ENCODE measurements around the gene VSIG10. TPM values are rescaled to one million over a fixed set of nuclear protein-coding genes. Genes with fewer than 3 reads are reported as not detected.

VSIG10 gene, protein sequence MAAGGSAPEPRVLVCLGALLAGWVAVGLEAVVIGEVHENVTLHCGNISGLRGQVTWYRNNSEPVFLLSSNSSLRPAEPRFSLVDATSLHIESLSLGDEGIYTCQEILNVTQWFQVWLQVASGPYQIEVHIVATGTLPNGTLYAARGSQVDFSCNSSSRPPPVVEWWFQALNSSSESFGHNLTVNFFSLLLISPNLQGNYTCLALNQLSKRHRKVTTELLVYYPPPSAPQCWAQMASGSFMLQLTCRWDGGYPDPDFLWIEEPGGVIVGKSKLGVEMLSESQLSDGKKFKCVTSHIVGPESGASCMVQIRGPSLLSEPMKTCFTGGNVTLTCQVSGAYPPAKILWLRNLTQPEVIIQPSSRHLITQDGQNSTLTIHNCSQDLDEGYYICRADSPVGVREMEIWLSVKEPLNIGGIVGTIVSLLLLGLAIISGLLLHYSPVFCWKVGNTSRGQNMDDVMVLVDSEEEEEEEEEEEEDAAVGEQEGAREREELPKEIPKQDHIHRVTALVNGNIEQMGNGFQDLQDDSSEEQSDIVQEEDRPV
- polyA plus RNA-seq (2013, experiment 1 of 2): 11.4 TPM
- 14.1 TPM for polyA plus RNA-seq (2013, experiment 2 of 2)

DNA sequence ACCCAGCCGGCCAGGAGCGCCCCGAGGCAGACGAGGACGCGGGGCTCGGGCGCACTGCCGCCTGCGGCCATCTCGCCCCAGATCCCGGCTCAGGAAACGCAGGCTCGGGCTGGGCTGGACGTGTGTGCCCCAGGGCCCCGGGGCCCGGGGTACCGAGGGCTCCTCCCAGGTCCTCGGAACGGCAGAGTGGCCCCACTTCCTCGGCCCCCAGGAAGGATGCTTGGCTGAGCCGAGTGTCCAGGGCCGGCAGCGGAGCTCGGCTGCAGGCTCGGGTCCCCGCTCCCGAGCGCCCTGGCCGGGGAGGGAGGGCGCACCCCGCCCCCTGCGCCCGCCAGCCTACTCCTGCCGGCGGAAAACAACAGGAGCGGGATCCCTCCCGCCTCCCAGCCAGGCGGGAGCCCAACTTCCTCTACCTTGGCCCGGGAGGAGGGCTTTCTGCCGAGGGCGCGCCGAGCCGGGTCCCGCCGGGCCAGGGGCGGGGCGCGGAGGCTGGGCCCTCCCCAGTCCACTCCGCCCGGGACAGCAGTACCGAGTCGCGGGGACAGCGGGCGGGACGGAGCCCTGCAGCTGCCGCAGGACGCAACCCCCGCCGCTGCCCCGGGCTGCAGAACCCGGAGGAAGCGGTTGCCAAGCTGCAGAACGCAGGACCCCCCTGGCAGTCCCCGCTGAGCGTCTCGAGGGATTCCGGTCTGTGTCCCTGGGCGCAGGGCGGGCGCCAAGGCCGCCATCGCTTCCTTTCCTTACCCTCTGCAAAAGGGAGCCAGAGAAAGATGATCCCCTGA is at the start of gene VSIG10:
VSIG10 (minus strand) TSS at position 411 of the 782 bp plus-strand sequence; CDS start at position 71, 340 bp downstream.
- Histone ChIP-seq H3K27me3 (ENCODE audit: control insufficient read depth in 3 of 3, insufficient read depth in 3 of 3, low read depth in 1 of 3, low read length in 3 of 3) (no peaks in the 10 kb centered on the region), H3K4ac (ENCODE audit: low read length) (no peak within 1 kb of the TSS), H2AFZ (ENCODE audit: low read length) (peak within 1 kb of the TSS; percentile 99), H3K27ac (replicated peaks; ENCODE audit: low read length) (peak within 1 kb of the TSS; percentile 64), H3K4me1 (ENCODE audit: control insufficient read depth in 2 of 2, insufficient read depth in 1 of 2, low read depth in 1 of 2, low read length in 2 of 2) (peaks cover 0 to 1% of the 10 kb centered on the region in 2 donors), H3K14ac (ENCODE audit: low read length) (peak within 1 kb of the TSS; percentile 89), H4K91ac (ENCODE audit: low read depth, low read length, poor library complexity) (peak within 1 kb of the TSS; percentile 30), H3K18ac (ENCODE audit: low read length) (peak within 1 kb of the TSS; percentile 98), H3K4me3 (ENCODE audit: low read length in 2 of 2) (peak within 1 kb of the TSS; percentile 86 to 89), H2BK12ac (ENCODE audit: low read length) (peak within 1 kb of the TSS; percentile 58), H2BK15ac (ENCODE audit: low read length) (peak within 1 kb of the TSS; percentile 92), H3K9me3 (replicated peaks in 1 of 2; ENCODE audit: control insufficient read depth in 2 of 2, insufficient read depth in 1 of 2, low read depth in 1 of 2, low read length in 2 of 2) (no peaks in the 10 kb centered on the region), H3K36me3 (replicated peaks in 1 of 2; ENCODE audit: control insufficient read depth in 2 of 2, insufficient read depth in 2 of 2, low read length in 2 of 2) (peaks cover 0 to 6% of the 10 kb centered on the region in 2 donors), H3K79me1 (ENCODE audit: low read depth, low read length) (no peaks in the 10 kb centered on the region), H3K9ac (ENCODE audit: low read depth, low read length, poor library complexity) (peak within 1 kb of the TSS; percentile 90), H3K23ac (ENCODE audit: low read depth, low read length, poor library complexity) (peak within 1 kb of the TSS; percentile 95), H2AK5ac (ENCODE audit: low read depth, low read length) (no peak within 1 kb of the TSS), H4K8ac (ENCODE audit: low read depth, low read length) (no peak within 1 kb of the TSS), H2BK120ac (ENCODE audit: low read depth, low read length) (no peak within 1 kb of the TSS), H2BK5ac (ENCODE audit: low read length) (peak within 1 kb of the TSS; percentile 87), H3K4me2 (ENCODE audit: insufficient read depth, low read length, poor library complexity, severe bottlenecking) (peak within 1 kb of the TSS; percentile 87)
- no CpG with 5 or more reads among the region's 75 CpGs for WGBS, 2 donors (ENCODE audit: extremely low coverage in 2 of 2, insufficient read length in 2 of 2, insufficient replicate concordance in 1 of 2)
- peak; percentile 67 for DNase-seq (ENCODE audit: low spot score)

DNA sequence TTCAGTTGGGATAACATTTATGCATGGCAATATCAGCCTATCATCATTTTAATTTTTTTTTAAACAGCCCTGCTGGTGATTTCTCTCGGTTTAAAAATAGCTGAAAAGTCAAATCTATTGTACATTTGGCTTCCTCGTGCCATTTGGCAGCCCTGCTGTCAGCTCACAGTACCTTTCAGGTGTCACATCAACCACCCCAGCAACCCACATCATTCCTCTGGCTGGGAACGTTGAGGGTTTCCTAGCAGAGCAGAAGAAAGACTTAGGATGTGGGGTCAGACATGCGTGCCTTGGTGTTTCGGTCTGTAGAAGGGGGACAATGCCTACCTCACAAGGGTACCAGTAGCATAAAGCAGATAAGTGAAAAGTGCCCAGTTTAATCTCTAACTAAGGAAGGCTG is 47.9 kb upstream of the VSIG10 start:
- Histone ChIP-seq H2BK5ac (ENCODE audit: low read length) (no peak overlapping the region), H3K14ac (ENCODE audit: low read length) (no peak overlapping the region), H3K79me1 (ENCODE audit: low read depth, low read length) (no peaks in the 10 kb centered on the region), H2AFZ (ENCODE audit: low read length) (no peak overlapping the region), H3K36me3 (replicated peaks in 1 of 2; ENCODE audit: control insufficient read depth in 2 of 2, insufficient read depth in 2 of 2, low read length in 2 of 2) (peaks cover 8 to 43% of the 10 kb centered on the region in 2 donors), H4K91ac (ENCODE audit: low read depth, low read length, poor library complexity) (no peak overlapping the region), H2BK120ac (ENCODE audit: low read depth, low read length) (no peak overlapping the region), H3K4me2 (ENCODE audit: insufficient read depth, low read length, poor library complexity, severe bottlenecking) (no peak overlapping the region), H3K4me1 (ENCODE audit: control insufficient read depth in 2 of 2, insufficient read depth in 1 of 2, low read depth in 1 of 2, low read length in 2 of 2) (no peaks in the 10 kb centered on the region), H3K27me3 (ENCODE audit: control insufficient read depth in 3 of 3, insufficient read depth in 3 of 3, low read depth in 1 of 3, low read length in 3 of 3) (no peaks in the 10 kb centered on the region), H3K9me3 (replicated peaks in 1 of 2; ENCODE audit: control insufficient read depth in 2 of 2, insufficient read depth in 1 of 2, low read depth in 1 of 2, low read length in 2 of 2) (no peaks in the 10 kb centered on the region), H2BK12ac (ENCODE audit: low read length) (no peak overlapping the region), H3K27ac (replicated peaks; ENCODE audit: low read length) (no peak overlapping the region), H3K18ac (ENCODE audit: low read length) (no peak overlapping the region), H2AK5ac (ENCODE audit: low read depth, low read length) (no peak overlapping the region), H3K4me3 (ENCODE audit: low read length in 2 of 2) (no peak overlapping the region), H4K8ac (ENCODE audit: low read depth, low read length) (no peak overlapping the region), H3K4ac (ENCODE audit: low read length) (no peak overlapping the region), H2BK15ac (ENCODE audit: low read length) (no peak overlapping the region), H3K23ac (ENCODE audit: low read depth, low read length, poor library complexity) (no peak overlapping the region), H3K9ac (ENCODE audit: low read depth, low read length, poor library complexity) (no peak overlapping the region)
- no CpG with 5 or more reads among the region's 5 CpGs for WGBS, 2 donors (ENCODE audit: extremely low coverage in 2 of 2, insufficient read length in 2 of 2, insufficient replicate concordance in 1 of 2)
- DNase-seq (ENCODE audit: low spot score): no peak

DNA sequence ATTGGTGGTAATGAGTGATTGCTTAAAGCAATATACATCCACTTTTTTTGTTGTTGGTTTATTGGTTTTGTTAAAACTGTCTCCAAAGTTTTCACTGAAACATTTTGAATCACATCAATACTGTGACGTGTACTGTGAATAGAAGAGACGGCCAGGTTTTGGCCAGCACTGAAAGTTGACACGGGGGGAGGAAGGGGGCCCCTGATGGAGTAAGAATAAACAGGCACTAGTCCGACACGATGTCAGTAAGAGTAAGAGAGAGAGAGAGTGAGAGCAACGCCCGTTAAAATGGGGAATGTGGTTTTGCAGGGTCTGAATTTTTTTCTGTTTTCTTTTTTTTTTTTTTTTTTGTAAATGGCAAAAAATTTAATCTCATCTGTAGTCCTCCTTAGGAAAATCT is 46.8 kb upstream of the VSIG10 start:
- Histone ChIP-seq H3K23ac (ENCODE audit: low read depth, low read length, poor library complexity) (no peak overlapping the region), H2BK5ac (ENCODE audit: low read length) (no peak overlapping the region), H2BK12ac (ENCODE audit: low read length) (no peak overlapping the region), H3K27ac (replicated peaks; ENCODE audit: low read length) (no peak overlapping the region), H3K9ac (ENCODE audit: low read depth, low read length, poor library complexity) (no peak overlapping the region), H4K91ac (ENCODE audit: low read depth, low read length, poor library complexity) (no peak overlapping the region), H2AK5ac (ENCODE audit: low read depth, low read length) (no peak overlapping the region), H3K27me3 (ENCODE audit: control insufficient read depth in 3 of 3, insufficient read depth in 3 of 3, low read depth in 1 of 3, low read length in 3 of 3) (no peaks in the 10 kb centered on the region), H2BK15ac (ENCODE audit: low read length) (no peak overlapping the region), H2AFZ (ENCODE audit: low read length) (no peak overlapping the region), H3K4ac (ENCODE audit: low read length) (no peak overlapping the region), H3K18ac (ENCODE audit: low read length) (no peak overlapping the region), H3K4me1 (ENCODE audit: control insufficient read depth in 2 of 2, insufficient read depth in 1 of 2, low read depth in 1 of 2, low read length in 2 of 2) (no peaks in the 10 kb centered on the region), H3K14ac (ENCODE audit: low read length) (no peak overlapping the region), H3K9me3 (replicated peaks in 1 of 2; ENCODE audit: control insufficient read depth in 2 of 2, insufficient read depth in 1 of 2, low read depth in 1 of 2, low read length in 2 of 2) (no peaks in the 10 kb centered on the region), H2BK120ac (ENCODE audit: low read depth, low read length) (no peak overlapping the region), H4K8ac (ENCODE audit: low read depth, low read length) (no peak overlapping the region), H3K79me1 (ENCODE audit: low read depth, low read length) (no peaks in the 10 kb centered on the region), H3K4me3 (ENCODE audit: low read length in 2 of 2) (no peak overlapping the region), H3K4me2 (ENCODE audit: insufficient read depth, low read length, poor library complexity, severe bottlenecking) (no peak overlapping the region), H3K36me3 (replicated peaks in 1 of 2; ENCODE audit: control insufficient read depth in 2 of 2, insufficient read depth in 2 of 2, low read length in 2 of 2) (peaks cover 11 to 54% of the 10 kb centered on the region in 2 donors)
- DNase-seq (ENCODE audit: low spot score): no peak
- WGBS, 2 donors (ENCODE audit: extremely low coverage in 2 of 2, insufficient read length in 2 of 2, insufficient replicate concordance in 1 of 2): no CpG with 5 or more reads among the region's 7 CpGs

DNA sequence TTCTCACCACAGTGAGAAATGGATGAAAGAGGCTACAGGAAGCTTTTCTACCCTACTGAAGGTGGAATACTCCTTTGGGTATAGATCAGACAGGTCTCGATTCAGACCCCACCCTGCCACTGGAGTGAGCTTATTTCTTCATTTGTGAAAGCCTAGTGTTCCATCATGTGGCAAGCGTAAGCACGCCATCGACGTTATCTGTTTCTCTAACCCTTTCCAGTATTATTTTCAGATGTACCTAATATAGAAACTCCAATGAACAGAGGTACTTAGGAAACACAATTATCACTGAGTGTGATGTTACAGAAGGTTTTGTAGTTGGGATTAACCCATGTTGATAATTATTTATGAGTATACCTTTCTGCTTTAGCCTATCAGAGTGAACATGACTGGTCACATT is 44.5 kb upstream of the VSIG10 start:
- no peak overlapping the region for H2BK120ac ChIP-seq (ENCODE audit: low read depth, low read length)
- no peak overlapping the region for H3K27ac ChIP-seq (replicated peaks; ENCODE audit: low read length)
- peaks cover 2% of the 10 kb centered on the region for H3K79me1 ChIP-seq (ENCODE audit: low read depth, low read length)
- H3K4me1 ChIP-seq (ENCODE audit: control insufficient read depth in 2 of 2, insufficient read depth in 1 of 2, low read depth in 1 of 2, low read length in 2 of 2): no peaks in the 10 kb centered on the region
- H3K9me3 ChIP-seq (replicated peaks in 1 of 2; ENCODE audit: control insufficient read depth in 2 of 2, insufficient read depth in 1 of 2, low read depth in 1 of 2, low read length in 2 of 2): no peaks in the 10 kb centered on the region
- H2BK12ac ChIP-seq (ENCODE audit: low read length): no peak overlapping the region
- H3K4me2 ChIP-seq (ENCODE audit: insufficient read depth, low read length, poor library complexity, severe bottlenecking): no peak overlapping the region
- H3K9ac ChIP-seq (ENCODE audit: low read depth, low read length, poor library complexity): no peak overlapping the region
- peaks cover 23 to 77% of the 10 kb centered on the region in 2 donors for H3K36me3 ChIP-seq (replicated peaks in 1 of 2; ENCODE audit: control insufficient read depth in 2 of 2, insufficient read depth in 2 of 2, low read length in 2 of 2)
- no peak overlapping the region for H4K91ac ChIP-seq (ENCODE audit: low read depth, low read length, poor library complexity)
- no peak overlapping the region for H3K4me3 ChIP-seq (ENCODE audit: low read length in 2 of 2)
- H2AFZ ChIP-seq (ENCODE audit: low read length): no peak overlapping the region
- H2AK5ac ChIP-seq (ENCODE audit: low read depth, low read length): no peak overlapping the region
- no peak overlapping the region for H3K14ac ChIP-seq (ENCODE audit: low read length)
- no peak overlapping the region for H3K18ac ChIP-seq (ENCODE audit: low read length)
- no CpG with 5 or more reads among the region's 5 CpGs for WGBS, 2 donors (ENCODE audit: extremely low coverage in 2 of 2, insufficient read length in 2 of 2, insufficient replicate concordance in 1 of 2)
- H3K4ac ChIP-seq (ENCODE audit: low read length): no peak overlapping the region
- no peaks in the 10 kb centered on the region for H3K27me3 ChIP-seq (ENCODE audit: control insufficient read depth in 3 of 3, insufficient read depth in 3 of 3, low read depth in 1 of 3, low read length in 3 of 3)
- no peak overlapping the region for H4K8ac ChIP-seq (ENCODE audit: low read depth, low read length)
- no peak overlapping the region for H2BK15ac ChIP-seq (ENCODE audit: low read length)
- no peak overlapping the region for H2BK5ac ChIP-seq (ENCODE audit: low read length)
- no peak overlapping the region for H3K23ac ChIP-seq (ENCODE audit: low read depth, low read length, poor library complexity)
- no peak for DNase-seq (ENCODE audit: low spot score)

Measured in neuronal stem cell (in vitro differentiated cells).